ENCODE results near the gene CTBS.

DNA sequence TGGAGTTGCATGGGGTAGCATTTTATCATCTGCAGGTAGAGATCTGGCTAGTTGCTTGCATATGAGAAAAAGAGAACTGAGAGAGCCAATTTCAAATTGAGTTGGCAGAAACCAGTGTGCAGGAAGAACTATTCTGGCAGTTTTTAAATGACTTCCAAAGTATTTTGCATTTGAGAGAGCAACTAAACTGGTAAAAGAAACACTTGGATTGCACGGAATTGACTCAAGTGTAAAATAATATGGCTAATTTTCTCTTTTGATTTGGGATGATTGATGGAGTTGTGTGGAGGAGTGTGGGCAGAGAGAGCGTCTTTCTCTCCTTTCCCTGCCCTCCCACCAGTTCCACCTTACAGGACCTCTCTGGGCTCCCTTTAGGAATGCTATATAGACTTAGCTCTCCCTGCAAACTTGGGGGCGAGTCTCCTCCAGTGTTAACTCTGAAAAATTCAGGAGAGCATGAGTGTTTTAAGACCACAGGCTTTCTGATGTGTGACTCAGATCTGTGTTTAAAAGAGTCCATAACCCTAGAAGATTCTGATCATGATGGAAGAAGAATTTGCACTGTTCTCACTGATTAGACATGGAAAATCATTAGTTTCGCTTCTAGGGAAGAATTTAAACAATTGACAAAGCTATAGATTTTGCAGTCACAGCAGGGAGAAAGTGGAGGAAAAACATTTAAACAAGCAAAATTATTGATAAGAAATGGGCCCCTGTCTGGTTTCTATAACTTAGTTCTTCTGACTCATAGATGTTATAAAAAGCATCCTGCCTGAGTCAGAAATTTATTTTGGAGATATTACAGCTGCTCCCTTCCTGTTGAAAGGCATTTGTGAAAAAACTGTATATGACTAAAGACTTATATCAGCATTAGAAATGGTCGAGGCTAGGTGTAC, 24.9 kb upstream of the CTBS start:
- TF ChIP-seq, protein P1, sequence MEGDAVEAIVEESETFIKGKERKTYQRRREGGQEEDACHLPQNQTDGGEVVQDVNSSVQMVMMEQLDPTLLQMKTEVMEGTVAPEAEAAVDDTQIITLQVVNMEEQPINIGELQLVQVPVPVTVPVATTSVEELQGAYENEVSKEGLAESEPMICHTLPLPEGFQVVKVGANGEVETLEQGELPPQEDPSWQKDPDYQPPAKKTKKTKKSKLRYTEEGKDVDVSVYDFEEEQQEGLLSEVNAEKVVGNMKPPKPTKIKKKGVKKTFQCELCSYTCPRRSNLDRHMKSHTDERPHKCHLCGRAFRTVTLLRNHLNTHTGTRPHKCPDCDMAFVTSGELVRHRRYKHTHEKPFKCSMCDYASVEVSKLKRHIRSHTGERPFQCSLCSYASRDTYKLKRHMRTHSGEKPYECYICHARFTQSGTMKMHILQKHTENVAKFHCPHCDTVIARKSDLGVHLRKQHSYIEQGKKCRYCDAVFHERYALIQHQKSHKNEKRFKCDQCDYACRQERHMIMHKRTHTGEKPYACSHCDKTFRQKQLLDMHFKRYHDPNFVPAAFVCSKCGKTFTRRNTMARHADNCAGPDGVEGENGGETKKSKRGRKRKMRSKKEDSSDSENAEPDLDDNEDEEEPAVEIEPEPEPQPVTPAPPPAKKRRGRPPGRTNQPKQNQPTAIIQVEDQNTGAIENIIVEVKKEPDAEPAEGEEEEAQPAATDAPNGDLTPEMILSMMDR (conservative IDR thresholded peaks at IDR 0.05; ENCODE audit: low read depth, low read length): no peak
- TF ChIP-seq EZH2 (IDR thresholded peaks at IDR 0.05; ENCODE audit: borderline replicate concordance, low read depth, low read length, poor library complexity, severe bottlenecking): no peak

Measured in A673 (cell line).